Measurements from ENCODE around the gene TFPI2.
"Not testable (repeated sequence)": the region's sequence is repeated elsewhere in the genome, so short reads cannot be mapped to it uniquely, and the experiment has no call there.

TFPI2 gene

DNA sequence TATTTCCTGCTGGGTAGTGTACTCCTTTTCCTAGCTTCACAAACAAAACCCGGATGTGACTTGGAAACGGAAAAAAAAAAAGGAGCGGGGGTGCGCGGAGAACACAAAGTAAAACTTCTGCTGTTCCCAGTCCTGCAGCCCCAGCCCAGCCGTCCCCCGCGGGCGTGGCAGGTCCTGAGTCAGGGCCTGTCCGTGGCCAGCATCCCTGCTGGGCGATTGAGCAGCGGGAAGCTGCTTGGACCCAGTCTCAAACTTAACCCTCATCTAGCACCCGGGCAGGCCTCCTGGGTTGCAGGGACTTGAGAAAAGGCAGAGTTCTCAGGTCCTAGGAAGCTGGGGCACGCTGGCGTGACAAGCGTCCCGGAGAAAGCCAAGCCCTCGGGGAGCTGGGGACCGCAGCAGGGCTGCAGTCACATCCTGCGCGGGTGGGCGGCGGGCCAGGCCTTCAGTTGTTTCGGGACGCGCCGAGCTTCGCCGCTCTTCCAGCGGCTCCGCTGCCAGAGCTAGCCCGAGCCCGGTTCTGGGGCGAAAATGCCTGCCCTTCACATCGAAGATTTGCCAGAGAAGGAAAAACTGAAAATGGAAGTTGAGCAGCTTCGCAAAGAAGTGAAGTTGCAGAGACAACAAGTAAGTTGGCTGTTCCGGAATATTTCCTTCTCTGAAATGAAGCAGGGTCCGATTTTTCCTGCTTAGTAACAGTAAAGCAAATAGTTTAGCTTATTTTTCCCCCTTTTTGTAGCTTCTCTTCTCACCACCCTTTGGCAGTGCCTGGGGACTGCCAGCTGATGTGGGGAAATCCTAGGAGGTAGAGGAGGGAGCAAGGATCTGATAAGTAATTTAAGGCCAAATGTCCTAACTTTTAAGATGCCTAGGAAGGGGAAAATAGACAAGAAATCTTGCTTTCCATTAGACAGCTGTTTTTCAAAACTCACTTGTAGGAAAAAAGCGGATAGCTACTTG lies 31.3 kb upstream of the TFPI2 start, which contains the start of gene GNG11:
TSS of gene GNG11 (plus strand) at position 129 of the 960 bp plus-strand sequence. CDS start at position 532, 403 bp downstream.
- no peaks in the 10 kb centered on the region for H3K9me3 ChIP-seq (ENCODE audit: control insufficient read depth, insufficient read depth, low read length)
- no peak within 1 kb of the TSS for H3K27ac ChIP-seq (ENCODE audit: low read length)
- H3K36me3 ChIP-seq (ENCODE audit: control insufficient read depth, insufficient read depth, low read length), result no peaks in the 10 kb centered on the region
- DNase-seq (ENCODE audit: low read depth, low spot score), result peak; percentile 5
- no peaks in the 10 kb centered on the region for H3K27me3 ChIP-seq (ENCODE audit: control insufficient read depth, insufficient read depth, low read length)
- WGBS (ENCODE audit: insufficient coverage, insufficient read length), result no CpG with 5 or more reads among the region's 39 CpGs
- no peaks in the 10 kb centered on the region; the same call in 1 of the 2 replicates for H3K4me1 ChIP-seq (ENCODE audit: control insufficient read depth, insufficient read depth, low read length)
- peak within 1 kb of the TSS; percentile 45; the same call in 1 of the 2 replicates for H3K4me3 ChIP-seq (ENCODE audit: low read length)

DNA sequence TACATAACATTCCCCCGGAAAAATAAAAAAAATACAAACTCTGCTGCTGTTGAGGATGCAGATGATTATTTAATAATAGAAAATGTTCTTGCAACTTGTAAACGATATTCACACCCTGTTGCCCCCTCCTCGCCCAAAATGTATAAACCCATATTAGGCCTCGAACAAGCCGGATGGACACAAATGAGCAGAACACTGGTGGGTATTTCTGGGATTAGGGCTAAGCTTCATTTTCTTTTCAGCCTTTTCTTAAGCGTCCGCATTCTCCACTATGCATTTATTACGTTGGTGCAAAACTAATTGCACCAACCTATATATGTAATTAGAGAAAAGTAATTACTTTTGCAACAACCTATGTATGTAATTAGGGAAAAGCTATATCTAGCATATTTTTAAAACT lies 30.6 kb upstream of the TFPI2 start:
- no CpG with 5 or more reads among the region's 8 CpGs for WGBS (ENCODE audit: insufficient coverage, insufficient read length)
- H3K27ac ChIP-seq (ENCODE audit: low read length), result no peak overlapping the region
- no peak overlapping the region for H3K4me3 ChIP-seq (ENCODE audit: low read length)
- H3K36me3 ChIP-seq (ENCODE audit: control insufficient read depth, insufficient read depth, low read length), result no peaks in the 10 kb centered on the region
- no peaks in the 10 kb centered on the region; the same call in 1 of the 2 replicates for H3K4me1 ChIP-seq (ENCODE audit: control insufficient read depth, insufficient read depth, low read length)
- no peaks in the 10 kb centered on the region for H3K27me3 ChIP-seq (ENCODE audit: control insufficient read depth, insufficient read depth, low read length)
- no peak for DNase-seq (ENCODE audit: low read depth, low spot score)
- H3K9me3 ChIP-seq (ENCODE audit: control insufficient read depth, insufficient read depth, low read length), result no peaks in the 10 kb centered on the region

DNA sequence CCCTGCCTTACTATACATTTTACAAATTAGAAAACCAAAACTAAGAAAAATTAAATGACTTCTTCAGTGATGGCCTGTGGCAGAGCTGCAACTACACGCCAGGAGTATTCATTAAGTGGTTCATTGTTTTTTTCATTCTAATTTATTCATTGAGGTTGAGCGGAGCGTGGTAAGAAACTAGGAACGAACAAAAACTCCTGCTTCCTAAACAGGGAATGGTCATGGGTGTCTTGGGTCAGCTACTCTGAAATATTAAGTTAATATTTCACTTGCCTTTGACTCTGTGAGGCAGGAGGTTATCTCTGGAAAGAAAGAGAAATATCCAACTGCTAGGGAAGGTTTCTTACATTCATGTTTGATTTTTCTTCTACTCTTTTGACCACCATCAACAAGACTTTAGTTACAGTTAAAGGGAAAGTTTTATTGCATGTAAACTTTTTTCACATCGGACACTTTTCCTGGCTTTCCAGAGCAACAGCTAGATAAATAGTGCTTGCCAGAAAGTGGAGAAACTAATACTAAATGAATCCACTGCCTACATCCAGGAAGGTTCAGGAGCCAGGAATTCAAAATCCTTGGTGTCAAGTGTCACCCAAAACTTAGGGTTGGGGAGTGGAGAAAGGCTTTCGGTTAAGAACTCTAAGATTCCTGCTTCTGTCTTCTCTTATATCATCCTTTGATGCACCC lies 30.1 kb upstream of the TFPI2 start:
- H3K9me3 ChIP-seq (ENCODE audit: control insufficient read depth, insufficient read depth, low read length), result no peaks in the 10 kb centered on the region
- H3K36me3 ChIP-seq (ENCODE audit: control insufficient read depth, insufficient read depth, low read length), result no peaks in the 10 kb centered on the region
- no peak overlapping the region for H3K27ac ChIP-seq (ENCODE audit: low read length)
- no peak overlapping the region for H3K4me3 ChIP-seq (ENCODE audit: low read length)
- no peak for DNase-seq (ENCODE audit: low read depth, low spot score)
- no peaks in the 10 kb centered on the region; the same call in 1 of the 2 replicates for H3K4me1 ChIP-seq (ENCODE audit: control insufficient read depth, insufficient read depth, low read length)
- no CpG with 5 or more reads among the region's 6 CpGs for WGBS (ENCODE audit: insufficient coverage, insufficient read length)
- H3K27me3 ChIP-seq (ENCODE audit: control insufficient read depth, insufficient read depth, low read length), result no peaks in the 10 kb centered on the region

DNA sequence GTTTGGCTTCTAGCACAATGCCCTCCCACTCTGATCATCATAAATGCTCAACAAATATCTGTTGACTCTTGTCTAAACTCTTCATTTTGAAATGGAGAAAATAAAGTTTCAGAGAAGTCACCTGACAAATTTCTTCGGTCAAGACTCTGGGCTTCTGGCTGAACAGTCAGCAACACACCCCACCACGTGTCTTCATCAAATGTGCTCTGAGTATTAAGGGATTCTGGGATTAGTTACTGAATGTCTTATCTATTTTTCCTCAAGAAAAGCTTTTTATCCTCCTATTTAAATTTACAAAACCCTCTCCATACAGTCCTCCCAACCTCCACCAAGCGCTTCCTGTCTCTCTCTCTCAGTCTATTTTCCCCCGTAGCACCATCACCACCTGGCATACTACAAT lies 25.8 kb upstream of the TFPI2 start:
- not testable (repeated sequence) for DNase-seq (ENCODE audit: low read depth, low spot score); H3K36me3 ChIP-seq (ENCODE audit: control insufficient read depth, insufficient read depth, low read length); H3K4me1 ChIP-seq (ENCODE audit: control insufficient read depth, insufficient read depth, low read length); H3K4me3 ChIP-seq (ENCODE audit: low read length); H3K9me3 ChIP-seq (ENCODE audit: control insufficient read depth, insufficient read depth, low read length); H3K27ac ChIP-seq (ENCODE audit: low read length); H3K27me3 ChIP-seq (ENCODE audit: control insufficient read depth, insufficient read depth, low read length)
- WGBS (ENCODE audit: insufficient coverage, insufficient read length), result 100% methylated on average over 1 of the region's 4 CpGs

DNA sequence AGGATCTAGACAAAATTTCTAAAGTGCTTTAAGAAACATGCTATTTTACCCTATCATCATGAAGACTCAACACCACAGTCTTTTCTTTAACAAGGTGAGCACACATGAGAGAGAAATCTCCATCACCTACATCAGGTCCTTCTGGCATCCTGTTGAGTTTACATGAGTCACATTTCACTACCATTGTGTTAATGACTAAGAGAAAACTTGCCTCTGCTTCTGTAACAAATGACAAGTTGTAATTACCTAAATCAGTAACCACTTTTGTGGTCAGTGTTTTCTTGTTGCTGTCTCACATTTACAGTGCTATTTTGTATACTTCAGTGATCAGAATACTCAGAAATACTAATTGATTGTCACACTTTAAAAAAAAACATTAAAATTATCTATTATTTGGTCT lies 25.3 kb upstream of the TFPI2 start:
- H3K27ac ChIP-seq (ENCODE audit: low read length); H3K4me3 ChIP-seq (ENCODE audit: low read length); H3K4me1 ChIP-seq (ENCODE audit: control insufficient read depth, insufficient read depth, low read length); DNase-seq (ENCODE audit: low read depth, low spot score); H3K9me3 ChIP-seq (ENCODE audit: control insufficient read depth, insufficient read depth, low read length); H3K36me3 ChIP-seq (ENCODE audit: control insufficient read depth, insufficient read depth, low read length); H3K27me3 ChIP-seq (ENCODE audit: control insufficient read depth, insufficient read depth, low read length): not testable (repeated sequence)

DNA sequence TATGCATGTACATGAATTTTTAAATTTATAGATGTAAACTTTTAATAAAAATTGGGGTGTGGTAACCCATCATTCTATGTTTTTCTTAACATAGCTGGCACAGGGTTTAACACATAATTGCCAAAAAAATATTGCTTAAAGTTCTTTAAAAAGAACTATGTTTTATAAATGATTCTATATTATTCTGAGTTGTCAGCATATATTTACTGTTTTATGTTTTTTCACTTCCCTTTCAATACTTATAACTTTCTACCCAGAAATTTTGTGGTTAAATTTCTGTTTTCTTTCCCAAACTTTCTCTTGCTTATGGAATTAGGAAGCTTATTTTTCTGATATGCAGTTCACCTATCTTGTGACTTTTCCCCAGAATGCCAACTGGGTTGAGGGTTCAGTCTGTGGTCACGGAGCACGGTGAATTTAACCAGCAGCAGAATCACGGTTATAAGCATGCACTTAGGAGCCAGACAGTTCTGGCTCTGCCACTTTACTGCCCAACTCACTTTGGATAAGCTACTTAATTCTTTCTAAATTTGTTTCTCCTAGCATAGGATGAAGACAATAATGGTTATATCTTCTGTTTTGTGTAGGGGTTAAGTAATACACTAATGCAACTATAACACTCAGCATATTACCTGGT lies 24.8 kb upstream of the TFPI2 start:
- DNase-seq (ENCODE audit: low read depth, low spot score); H3K4me1 ChIP-seq (ENCODE audit: control insufficient read depth, insufficient read depth, low read length); H3K27ac ChIP-seq (ENCODE audit: low read length); H3K9me3 ChIP-seq (ENCODE audit: control insufficient read depth, insufficient read depth, low read length); H3K4me3 ChIP-seq (ENCODE audit: low read length); H3K27me3 ChIP-seq (ENCODE audit: control insufficient read depth, insufficient read depth, low read length); H3K36me3 ChIP-seq (ENCODE audit: control insufficient read depth, insufficient read depth, low read length): not testable (repeated sequence)
- no CpG with 5 or more reads among the region's 3 CpGs for WGBS (ENCODE audit: insufficient coverage, insufficient read length)

DNA sequence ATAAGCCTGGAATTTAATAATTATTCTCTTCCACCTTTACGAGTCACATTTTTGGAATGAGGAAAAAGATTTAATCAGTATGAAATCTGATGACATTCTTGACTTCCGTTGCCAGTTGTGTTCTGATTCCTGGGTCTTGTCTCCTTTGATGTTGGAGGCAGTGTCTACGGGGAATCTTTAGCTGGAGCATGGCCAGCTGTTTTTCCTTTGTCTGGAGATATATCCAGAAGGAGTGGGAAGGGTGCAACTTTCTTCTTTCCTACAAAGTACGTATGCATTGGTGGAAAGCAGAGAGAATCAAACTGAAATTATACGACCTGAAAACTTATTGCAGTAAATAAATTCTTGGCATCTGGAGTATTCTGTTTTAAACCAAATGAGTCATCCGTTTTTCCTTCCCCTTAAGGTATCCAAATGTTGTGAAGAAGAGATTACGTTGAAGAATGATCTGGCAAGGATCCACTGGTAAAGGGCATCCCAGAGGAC lies 24.1 kb upstream of the TFPI2 start:
- H3K27ac ChIP-seq (ENCODE audit: low read length), result no peak overlapping the region
- H3K4me3 ChIP-seq (ENCODE audit: low read length), result no peak overlapping the region

DNA sequence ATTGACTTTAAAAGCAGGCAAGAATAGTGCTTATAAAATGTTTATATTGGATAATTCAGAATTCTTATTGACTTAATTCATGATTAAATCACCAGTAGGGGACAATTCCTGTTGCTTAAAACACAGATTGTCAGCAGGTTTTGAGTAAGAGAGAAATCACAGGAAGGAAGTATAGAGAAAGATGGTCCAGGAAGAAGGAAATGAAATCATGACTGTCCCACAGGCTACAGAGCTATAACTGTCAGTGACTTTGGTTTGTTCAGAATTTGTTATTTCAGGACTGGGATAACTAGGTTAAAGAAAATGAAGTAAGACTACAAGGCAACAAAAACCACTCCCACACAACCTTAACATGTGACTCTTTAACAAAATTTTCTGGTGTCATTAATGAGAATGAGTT lies 22.6 kb upstream of the TFPI2 start:
- no peak for DNase-seq (ENCODE audit: low read depth, low spot score)
- Histone ChIP-seq H3K9me3 (ENCODE audit: control insufficient read depth, insufficient read depth, low read length) (no peaks in the 10 kb centered on the region), H3K4me1 (ENCODE audit: control insufficient read depth, insufficient read depth, low read length) (no peaks in the 10 kb centered on the region), H3K36me3 (ENCODE audit: control insufficient read depth, insufficient read depth, low read length) (no peaks in the 10 kb centered on the region), H3K27ac (ENCODE audit: low read length) (no peak overlapping the region), H3K4me3 (ENCODE audit: low read length) (no peak overlapping the region), H3K27me3 (ENCODE audit: control insufficient read depth, insufficient read depth, low read length) (no peaks in the 10 kb centered on the region)

More for the DNA sequence above, 24.1 kb upstream of the TFPI2 start:
- H3K4me1 ChIP-seq (ENCODE audit: control insufficient read depth, insufficient read depth, low read length), result no peaks in the 10 kb centered on the region
- no CpG with 5 or more reads among the region's 7 CpGs for WGBS (ENCODE audit: insufficient coverage, insufficient read length)
- no peaks in the 10 kb centered on the region for H3K36me3 ChIP-seq (ENCODE audit: control insufficient read depth, insufficient read depth, low read length)
- H3K27me3 ChIP-seq (ENCODE audit: control insufficient read depth, insufficient read depth, low read length), result no peaks in the 10 kb centered on the region
- DNase-seq (ENCODE audit: low read depth, low spot score), result no peak
- H3K9me3 ChIP-seq (ENCODE audit: control insufficient read depth, insufficient read depth, low read length), result no peaks in the 10 kb centered on the region

DNA sequence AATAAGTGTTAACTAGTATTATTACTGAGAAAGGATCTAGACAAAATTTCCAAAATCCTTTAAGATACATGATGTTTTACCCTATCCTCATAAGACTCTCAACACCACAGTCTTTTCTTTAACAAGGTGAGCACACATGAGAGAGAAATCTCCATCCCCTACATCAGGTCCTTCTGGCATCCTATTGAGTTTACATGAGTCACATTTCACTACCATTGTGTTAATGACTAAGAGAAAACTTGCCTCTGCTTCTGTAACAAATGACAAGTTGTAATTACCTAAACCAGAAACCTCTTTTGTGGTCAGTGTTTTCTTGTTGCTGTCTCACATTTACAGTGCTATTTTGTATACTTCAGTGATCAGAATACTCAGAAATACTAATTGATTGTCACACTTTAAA lies 21.1 kb upstream of the TFPI2 start:
- not testable (repeated sequence) for H3K4me1 ChIP-seq (ENCODE audit: control insufficient read depth, insufficient read depth, low read length); H3K27ac ChIP-seq (ENCODE audit: low read length); H3K27me3 ChIP-seq (ENCODE audit: control insufficient read depth, insufficient read depth, low read length); H3K4me3 ChIP-seq (ENCODE audit: low read length); H3K9me3 ChIP-seq (ENCODE audit: control insufficient read depth, insufficient read depth, low read length); H3K36me3 ChIP-seq (ENCODE audit: control insufficient read depth, insufficient read depth, low read length); DNase-seq (ENCODE audit: low read depth, low spot score)

DNA sequence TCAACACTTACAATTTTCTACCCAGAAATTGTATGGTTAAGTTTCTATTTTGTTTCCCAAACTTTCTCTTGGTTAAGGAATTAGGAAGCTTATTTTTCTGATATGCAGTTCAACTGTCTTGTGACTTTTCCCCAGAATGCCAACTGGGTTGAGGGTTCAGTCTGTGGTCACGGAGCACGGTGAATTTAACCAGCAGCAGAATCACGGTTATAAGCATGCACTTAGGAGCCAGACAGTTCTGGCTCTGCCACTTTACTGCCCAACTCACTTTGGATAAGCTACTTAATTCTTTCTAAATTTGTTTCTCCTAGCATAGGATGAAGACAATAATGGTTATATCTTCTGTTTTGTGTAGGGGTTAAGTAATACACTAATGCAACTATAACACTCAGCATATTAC lies 20.7 kb upstream of the TFPI2 start:
- not testable (repeated sequence) for H3K27me3 ChIP-seq (ENCODE audit: control insufficient read depth, insufficient read depth, low read length); H3K9me3 ChIP-seq (ENCODE audit: control insufficient read depth, insufficient read depth, low read length); DNase-seq (ENCODE audit: low read depth, low spot score); H3K27ac ChIP-seq (ENCODE audit: low read length); H3K4me1 ChIP-seq (ENCODE audit: control insufficient read depth, insufficient read depth, low read length); H3K36me3 ChIP-seq (ENCODE audit: control insufficient read depth, insufficient read depth, low read length); H3K4me3 ChIP-seq (ENCODE audit: low read length)
- WGBS (ENCODE audit: insufficient coverage, insufficient read length), result no CpG with 5 or more reads among the region's 3 CpGs
